ENCODE data around the gene PRKCB.

DNA sequence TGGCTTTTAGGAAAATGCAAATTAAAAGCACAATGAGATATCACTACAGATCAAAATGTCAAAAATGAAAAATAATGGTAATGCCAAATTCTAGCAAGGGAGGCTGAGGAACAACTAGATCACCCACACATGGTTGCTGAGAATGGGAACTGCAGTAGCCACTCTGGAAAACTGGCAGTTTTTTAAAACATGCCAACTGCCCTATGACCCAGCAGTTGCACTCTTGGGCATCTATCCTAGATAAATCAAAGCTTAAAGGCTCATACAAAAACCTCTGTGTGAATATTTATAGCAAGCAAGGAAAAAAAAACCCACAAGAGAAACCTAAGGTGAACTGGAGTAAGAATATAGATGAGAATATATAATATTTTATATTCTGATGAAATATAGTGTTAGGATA lies 104.3 kb downstream of the PRKCB start:
- TF ChIP-seq, protein P1, sequence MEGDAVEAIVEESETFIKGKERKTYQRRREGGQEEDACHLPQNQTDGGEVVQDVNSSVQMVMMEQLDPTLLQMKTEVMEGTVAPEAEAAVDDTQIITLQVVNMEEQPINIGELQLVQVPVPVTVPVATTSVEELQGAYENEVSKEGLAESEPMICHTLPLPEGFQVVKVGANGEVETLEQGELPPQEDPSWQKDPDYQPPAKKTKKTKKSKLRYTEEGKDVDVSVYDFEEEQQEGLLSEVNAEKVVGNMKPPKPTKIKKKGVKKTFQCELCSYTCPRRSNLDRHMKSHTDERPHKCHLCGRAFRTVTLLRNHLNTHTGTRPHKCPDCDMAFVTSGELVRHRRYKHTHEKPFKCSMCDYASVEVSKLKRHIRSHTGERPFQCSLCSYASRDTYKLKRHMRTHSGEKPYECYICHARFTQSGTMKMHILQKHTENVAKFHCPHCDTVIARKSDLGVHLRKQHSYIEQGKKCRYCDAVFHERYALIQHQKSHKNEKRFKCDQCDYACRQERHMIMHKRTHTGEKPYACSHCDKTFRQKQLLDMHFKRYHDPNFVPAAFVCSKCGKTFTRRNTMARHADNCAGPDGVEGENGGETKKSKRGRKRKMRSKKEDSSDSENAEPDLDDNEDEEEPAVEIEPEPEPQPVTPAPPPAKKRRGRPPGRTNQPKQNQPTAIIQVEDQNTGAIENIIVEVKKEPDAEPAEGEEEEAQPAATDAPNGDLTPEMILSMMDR (IDR thresholded peaks at IDR 0.05; ENCODE audit: low read depth, low read length, poor library complexity, severe bottlenecking) = no peak
- no peak for TF ChIP-seq EZH2phosphoT487 (IDR thresholded peaks at IDR 0.05; ENCODE audit: borderline replicate concordance, low read length)
